Measurements from ENCODE around the gene PWWP2B.

DNA sequence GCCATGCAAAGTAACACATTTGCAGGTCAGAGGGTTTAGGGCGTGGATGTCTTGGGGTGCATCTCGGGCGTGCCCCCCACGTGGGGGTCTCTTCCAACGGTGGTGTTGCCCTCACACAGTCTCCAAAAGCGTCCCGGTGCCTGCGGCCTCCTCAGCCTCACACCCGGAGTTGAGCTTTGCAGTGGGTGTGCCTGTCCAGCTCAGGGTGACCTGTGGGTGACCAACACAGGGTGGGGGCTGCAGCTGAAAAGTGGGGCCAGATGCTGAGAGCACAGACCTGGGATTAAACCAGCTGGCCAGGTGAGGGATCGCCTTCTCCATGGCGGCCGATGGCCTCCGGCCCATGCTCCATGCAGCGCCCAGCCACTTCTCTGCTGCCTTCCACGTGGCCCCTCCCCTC is 63.1 kb downstream of the PWWP2B start:
- TF ChIP-seq POLR2A (IDR thresholded peaks at IDR 0.05; ENCODE audit: extremely low read depth, insufficient read length), result no peak
- TF ChIP-seq CTCF (IDR thresholded peaks at IDR 0.05; ENCODE audit: low read depth, low read length), result no peak
- no peak for TF ChIP-seq MAX (IDR thresholded peaks at IDR 0.05; ENCODE audit: low read depth, low read length)
- TF ChIP-seq MYC (IDR thresholded peaks at IDR 0.05; ENCODE audit: low read depth, low read length), result no peak

All from NB4 (cell line).